SW480 (cell line): Measurements from ENCODE around the gene SLIT3.

Source experiments
- DNase-seq: peaks from one replicate; pipeline ENCODE4 v3.0.0-alpha.2; 2016; ENCODE audit warnings: low spot score

The SLIT3 gene

GRCh38 chr5:169080448-169080911, 220.5 kb downstream of the SLIT3 start:
- no peak for DNase-seq

- DNase-seq, result no peak
These were observed 221.2 kb downstream of the SLIT3 start for GRCh38 chr5:169079697-169080096.

- no peak for DNase-seq
These were observed 226.1 kb downstream of the SLIT3 start for GRCh38 chr5:169074839-169075238.

- no peak for DNase-seq
These were observed 228.7 kb downstream of the SLIT3 start for GRCh38 chr5:169072233-169072632.

- DNase-seq, result no peak
These were observed 230.5 kb downstream of the SLIT3 start for GRCh38 chr5:169070413-169070812.

GRCh38 chr5:169067751-169068173, 233.2 kb downstream of the SLIT3 start:
- no peak for DNase-seq

GRCh38 chr5:169065400-169065799, 235.5 kb downstream of the SLIT3 start:
- DNase-seq, result no peak

- no peak for DNase-seq
These were observed 236.8 kb downstream of the SLIT3 start for GRCh38 chr5:169064093-169064492.

GRCh38 chr5:169063316-169063953, 237.5 kb downstream of the SLIT3 start:
- DNase-seq, result peak; percentile 41

- no peak for DNase-seq
These were observed 238.2 kb downstream of the SLIT3 start for GRCh38 chr5:169062690-169063089.

- DNase-seq, result no peak
These were observed 246.4 kb downstream of the SLIT3 start for GRCh38 chr5:169054506-169054905.

GRCh38 chr5:169052207-169052606, 248.7 kb downstream of the SLIT3 start:
- no peak for DNase-seq

- no peak for DNase-seq
These were observed 249.6 kb downstream of the SLIT3 start for GRCh38 chr5:169051351-169051750.

GRCh38 chr5:169050636-169051035, 250.3 kb downstream of the SLIT3 start:
- no peak for DNase-seq

- DNase-seq, result no peak
These were observed 250.8 kb downstream of the SLIT3 start for GRCh38 chr5:169050146-169050571.

- no peak for DNase-seq
These were observed 251.2 kb downstream of the SLIT3 start for GRCh38 chr5:169049712-169050111.

- DNase-seq, result no peak
These were observed 252.5 kb downstream of the SLIT3 start for GRCh38 chr5:169048181-169049125.

- DNase-seq, result no peak
These were observed 256.0 kb downstream of the SLIT3 start for GRCh38 chr5:169044962-169045361.

GRCh38 chr5:169041180-169041579, 259.8 kb downstream of the SLIT3 start:
- no peak for DNase-seq

- no peak for DNase-seq
These were observed 261.3 kb downstream of the SLIT3 start for GRCh38 chr5:169039592-169039991.

- DNase-seq, result no peak
These were observed 263.5 kb downstream of the SLIT3 start for GRCh38 chr5:169037466-169037865.

- no peak for DNase-seq
These were observed 264.7 kb downstream of the SLIT3 start for GRCh38 chr5:169036079-169036805.
